GM18951 (cell line): ENCODE data around the gene FAM81B.

Source experiments
- POLR2A ChIP-seq: IDR thresholded peaks from 4 replicates; pipeline ENCODE4 v1.6.1; 2011; ENCODE audit warnings: mild to moderate bottlenecking; ENCODE audit not compliant: insufficient read length, insufficient read depth; ENCODE audit errors: extremely low read depth
- in situ Hi-C: fragments of 300-500 bp; cut with MboI; formaldehyde crosslinking; loops from one replicate; pipeline ENCODE4 v1.12.0; 2022; ENCODE audit warnings: low sequenced_read_pairs, mixed read lengths, inconsistent platforms; ENCODE audit not compliant: unreplicated experiment

The FAM81B gene

DNA sequence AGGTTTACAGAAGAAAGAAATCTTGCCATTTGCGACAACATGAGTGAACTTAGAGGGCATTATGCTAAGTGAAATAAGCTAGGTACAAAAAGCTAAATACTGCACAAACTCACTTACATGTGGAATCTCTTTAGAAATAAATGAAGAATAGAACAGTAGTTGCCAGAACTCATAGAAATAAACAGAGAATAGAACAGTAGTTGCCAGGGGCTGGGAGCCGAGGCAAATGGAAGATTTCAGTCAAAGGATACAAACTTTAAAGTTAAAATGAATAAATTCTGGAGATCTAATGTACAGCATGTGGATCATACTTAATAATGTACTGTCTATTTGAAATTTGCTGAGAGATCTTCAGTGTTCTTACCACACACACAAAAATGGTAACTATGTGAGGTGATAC is 63.4 kb downstream of the FAM81B start:
- in situ Hi-C loops: no loop called here
- no peak for TF ChIP-seq POLR2A

DNA sequence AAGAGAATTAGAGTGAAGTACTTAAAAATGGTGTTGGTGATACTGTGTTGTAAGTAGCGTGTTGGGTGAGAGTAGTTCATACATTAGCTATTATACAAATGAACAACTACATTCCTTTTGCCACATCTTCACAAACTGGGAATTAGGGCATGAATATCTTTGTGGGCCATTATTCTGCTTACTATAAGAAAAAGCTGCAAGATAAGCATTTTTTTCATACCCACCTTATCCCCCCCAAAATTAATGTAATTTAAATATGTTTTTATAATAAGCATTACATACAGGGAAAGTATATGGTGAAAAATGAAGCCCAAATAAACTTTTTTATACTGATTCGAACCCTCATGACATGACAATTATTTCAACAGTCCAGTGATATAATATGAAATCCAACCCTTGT is 69.5 kb downstream of the FAM81B start:
- TF ChIP-seq POLR2A: no peak
- in situ Hi-C loops: no loop called here

DNA sequence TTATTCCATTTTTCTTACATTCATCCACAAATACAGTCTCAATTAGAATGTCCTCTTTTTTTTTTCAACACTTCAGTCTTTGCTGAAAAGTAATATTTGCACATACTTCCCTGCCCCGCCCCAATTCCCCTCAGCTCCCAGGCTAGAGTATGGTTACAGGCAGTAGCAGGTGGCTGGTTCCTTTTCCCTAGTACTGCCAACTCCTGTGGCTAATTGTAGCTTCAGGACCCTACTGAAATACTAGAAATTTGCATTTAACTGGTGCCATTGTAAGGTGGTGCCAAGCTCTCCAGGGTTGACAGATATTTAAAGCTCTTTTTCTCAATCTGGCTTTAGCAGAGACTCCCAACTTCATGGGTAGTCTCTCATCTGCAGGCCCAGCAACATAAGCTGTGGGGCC is 80.3 kb downstream of the FAM81B start:
- in situ Hi-C loops: no loop called here
- TF ChIP-seq POLR2A: no peak

DNA sequence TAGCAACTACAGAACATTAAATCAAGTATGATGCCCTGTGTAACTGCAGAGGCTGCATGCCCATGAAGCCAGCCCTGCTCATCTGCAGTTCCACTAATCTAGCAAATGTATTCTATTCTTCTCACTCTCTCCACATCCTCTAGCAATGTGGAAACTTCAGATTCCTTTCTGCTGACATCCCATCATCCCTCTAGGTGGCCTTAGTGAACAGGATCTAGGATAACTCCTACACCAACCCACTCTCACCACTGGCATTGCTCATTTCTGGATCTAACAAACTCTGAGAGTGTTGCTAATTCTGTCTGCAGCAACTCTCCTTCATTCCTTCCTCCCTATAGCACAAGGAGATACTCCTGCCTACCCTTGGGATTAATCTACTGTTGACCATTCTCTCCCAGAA is 80.8 kb downstream of the FAM81B start:
- TF ChIP-seq POLR2A: no peak
- in situ Hi-C loops: no loop called here

DNA sequence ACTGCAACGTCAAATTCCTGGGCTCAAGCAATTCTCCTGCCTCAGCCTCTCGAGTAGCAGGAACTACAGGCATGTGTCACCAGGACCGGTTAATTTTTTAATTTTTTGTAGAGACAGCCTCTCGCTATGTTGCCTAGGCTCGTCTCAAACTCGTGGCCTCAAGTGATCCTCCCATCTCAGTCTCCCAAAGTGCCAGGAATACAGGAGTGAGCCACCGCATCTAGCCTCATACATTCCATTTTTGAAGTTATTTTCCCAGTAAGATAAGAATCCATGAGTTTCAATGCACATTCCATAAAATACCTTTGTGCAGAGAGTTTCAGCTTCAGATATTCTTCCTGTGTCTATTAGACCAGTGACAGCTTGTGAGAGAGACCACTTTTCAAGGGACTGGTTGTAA is 93.3 kb downstream of the FAM81B start:
- in situ Hi-C loops: no loop called here
- no peak for TF ChIP-seq POLR2A

DNA sequence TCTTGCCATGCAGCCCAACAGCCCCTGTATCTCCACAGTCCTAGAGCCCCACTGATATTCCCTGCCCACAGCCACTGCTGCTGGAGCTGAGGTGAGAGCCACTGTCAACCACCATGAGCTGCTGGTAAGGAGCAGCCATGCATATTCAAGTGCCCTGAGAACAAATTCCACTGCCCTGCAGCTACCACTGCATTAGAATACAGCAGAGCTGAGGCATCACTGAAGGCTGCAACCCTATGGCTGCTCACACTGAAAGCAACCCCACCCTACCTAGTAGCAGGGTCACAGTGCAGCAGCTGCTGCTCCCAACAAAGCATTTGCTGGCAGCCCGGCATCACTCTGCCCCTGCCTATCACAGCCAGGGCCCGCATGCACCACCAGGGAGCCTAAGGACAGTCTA is 95.0 kb downstream of the FAM81B start:
- in situ Hi-C loops: no loop called here

DNA sequence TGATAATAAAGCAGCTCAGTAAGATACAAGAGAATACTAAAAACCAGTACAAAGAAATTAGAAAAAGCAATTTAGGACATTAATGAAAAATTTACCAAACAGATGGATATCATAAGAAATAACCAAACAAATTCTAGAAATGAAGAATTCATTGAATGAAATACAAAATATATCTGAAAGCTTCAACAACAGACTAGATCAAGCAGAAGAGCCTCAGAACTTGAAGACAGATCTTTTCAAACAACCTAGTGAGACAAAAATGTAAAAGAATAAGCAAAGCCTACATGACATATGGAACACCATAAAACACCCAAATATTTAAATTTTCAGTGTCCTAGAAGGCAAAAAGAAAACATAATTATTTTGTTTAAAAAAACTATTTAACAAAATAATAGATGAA is 96.7 kb downstream of the FAM81B start:
- in situ Hi-C loops: no loop called here
- no peak for TF ChIP-seq POLR2A

More for the DNA sequence above, 95.0 kb downstream of the FAM81B start:
- TF ChIP-seq POLR2A: no peak
